HepG2 (cell line): ENCODE data around the gene PTCD1. TPM values are rescaled to one million over a fixed set of nuclear protein-coding genes. Genes with fewer than 3 reads are reported as not detected.

Source experiments
- ARID4A ChIP-seq: sonication (generic); formaldehyde crosslinking; IDR thresholded peaks from 2 replicates; pipeline ENCODE4 v1.5.0; 2020; ENCODE audit warnings: mild to moderate bottlenecking, missing genetic modification reagents, borderline replicate concordance
- ASH2L ChIP-seq: fragments of 300-600, 200-600 bp; sonication (generic); IDR thresholded peaks from 2 replicates; pipeline ENCODE4 v1.7.0; 2017; ENCODE audit warnings: low read depth, mild to moderate bottlenecking, moderate library complexity, mixed read lengths, low read length; ENCODE audit not compliant: insufficient read length
- ELF3 ChIP-seq: IDR thresholded peaks from 2 replicates; pipeline ENCODE4 v1.6.1; 2016; ENCODE audit warnings: missing genetic modification reagents, missing compliant biosample characterization
- GATAD2A ChIP-seq: IDR thresholded peaks from 2 replicates; pipeline ENCODE4 v1.6.1; 2016
- HDAC1 ChIP-seq: sonication (generic); formaldehyde crosslinking; IDR thresholded peaks from 2 replicates; pipeline ENCODE4 v1.5.1; 2020; ENCODE audit warnings: mild to moderate bottlenecking, missing genetic modification reagents
- KLF11 ChIP-seq: IDR thresholded peaks from 2 replicates; pipeline ENCODE4 v1.6.1; 2016; ENCODE audit warnings: missing compliant biosample characterization
- MAFK ChIP-seq, 2 experiments: IDR thresholded peaks in 1 of 2; conservative IDR thresholded peaks in 1 of 2; 2 replicates each; pipeline ENCODE4 v1.6.1; 2011; ENCODE audit warnings: improper control_type of control experiment in 2 of 2, low read length in 2 of 2
- ONECUT2 ChIP-seq: sonication (generic); formaldehyde crosslinking; IDR thresholded peaks from 2 replicates; pipeline ENCODE4 v1.4.0; 2020; ENCODE audit warnings: missing genetic modification reagents
- PBX2 ChIP-seq: IDR thresholded peaks from 2 replicates; pipeline ENCODE4 v1.6.1; 2016; ENCODE audit warnings: control low read depth
- PITX1 ChIP-seq: sonication (generic); formaldehyde crosslinking; IDR thresholded peaks from 2 replicates; pipeline ENCODE4 v1.5.1; 2020; ENCODE audit warnings: mild to moderate bottlenecking, missing genetic modification reagents
- ZBTB10 ChIP-seq: sonication (generic); formaldehyde crosslinking; IDR thresholded peaks from 2 replicates; pipeline ENCODE4 v1.4.0; 2020; ENCODE audit warnings: missing genetic modification reagents, borderline replicate concordance
- ZNF333 ChIP-seq: sonication (generic); formaldehyde crosslinking; IDR thresholded peaks from 2 replicates; pipeline ENCODE4 v1.4.0; 2020; ENCODE audit warnings: mild to moderate bottlenecking, missing genetic modification reagents, borderline replicate concordance
- ZNF704 ChIP-seq: sonication (generic); formaldehyde crosslinking; IDR thresholded peaks from 2 replicates; pipeline ENCODE4 v1.8.1; 2023; ENCODE audit warnings: mild to moderate bottlenecking, inconsistent platforms, moderate library complexity, missing genetic modification reagents, borderline replicate concordance
- ZNF766 ChIP-seq: sonication (generic); formaldehyde crosslinking; IDR thresholded peaks from 2 replicates; pipeline ENCODE4 v1.5.0; 2020; ENCODE audit warnings: missing genetic modification reagents, borderline replicate concordance
- ZNF773 ChIP-seq: sonication (generic); formaldehyde crosslinking; IDR thresholded peaks from 2 replicates; pipeline ENCODE4 v1.4.0; 2020; ENCODE audit warnings: missing genetic modification reagents, borderline replicate concordance
- ZNF777 ChIP-seq: sonication (generic); formaldehyde crosslinking; IDR thresholded peaks from 2 replicates; pipeline ENCODE4 v1.4.0; 2020; ENCODE audit warnings: missing genetic modification reagents
- ZNF879 ChIP-seq: sonication (generic); formaldehyde crosslinking; IDR thresholded peaks from 2 replicates; pipeline ENCODE4 v1.8.1; 2023; ENCODE audit warnings: missing genetic modification reagents
- polyA plus RNA-seq, 8 experiments: library from polyadenylated mRNA; depleted of rRNA in 3 of 8; stranded (reverse) in 7 of 8; unstranded in 1 of 8; fragments of >200 nt; fragmentation: Illumina TruSeq in 4 of 8; extraction: Trizol in 4 of 8; gene quantifications; 2 replicates each; pipeline versions ENCODE4 v1.2.1 to v1.2.3, GENCODE V29; 2011 to 2016; ENCODE audit warnings: low read depth in 4 of 8, missing spikeins in 1 of 8, mixed read lengths in 1 of 8; ENCODE audit not compliant: insufficient read depth in 1 of 8
- total RNA-seq, 5 experiments: library from RNA; depleted of rRNA; stranded (reverse); fragments of >200 nt; fragmentation: Illumina TruSeq; extraction: Trizol; gene quantifications; 2 replicates each; pipeline ENCODE4 v1.2.3, GENCODE V29; 2016; ENCODE audit warnings: low read depth in 1 of 5

PTCD1 gene
- total and polyA plus RNA-seq, 2 of the 13 experiments (the other 11 are each of a cell fraction or from before 2014, with no cell fraction given): 3.0 to 8.4 TPM

GRCh38 chr7:99380823-99381663, 57.6 kb downstream of the PTCD1 start (continued):
- no peak for TF ChIP-seq PBX2 (CRISPR knock-in tag)
- no peak for TF ChIP-seq ZNF773 (CRISPR knock-in tag)
- no peak for TF ChIP-seq ZNF766
- TF ChIP-seq ZNF333 (CRISPR knock-in tag): no peak; the same call in 1 of the 2 replicates
- no peak for TF ChIP-seq ELF3 (CRISPR knock-in tag)
- no peak for TF ChIP-seq MAFK (conservative IDR thresholded peaks at IDR 0.05 in 1 of 2, IDR thresholded peaks at IDR 0.05 in 1 of 2; ENCODE audit: low read length in 2 of 2)
- TF ChIP-seq ZNF879 (CRISPR knock-in tag): no peak
- no peak for TF ChIP-seq ONECUT2 (CRISPR knock-in tag)
- peak; percentile 1 for TF ChIP-seq ASH2L
- TF ChIP-seq ZNF704 (CRISPR knock-in tag): 0 out of 2 replicates have a peak, but pooled peaks have one; percentile 24
- TF ChIP-seq KLF11 (CRISPR knock-in tag): no peak
- no peak for TF ChIP-seq ZNF777
- TF ChIP-seq HDAC1 (CRISPR knock-in tag): peak; percentile 41; the same call in 1 of the 2 replicates
- TF ChIP-seq ZBTB10 (CRISPR knock-in tag): no peak
- 0 out of 2 replicates have a peak, but pooled peaks have one; percentile 46 for TF ChIP-seq ARID4A (CRISPR knock-in tag)
- no peak for TF ChIP-seq GATAD2A (CRISPR knock-in tag)
- no peak for TF ChIP-seq PITX1
